Right ventricle myocardium inferior (tissue), 1 donor: Measurements from ENCODE around the gene ATG9B. TPM values are rescaled to one million over a fixed set of nuclear protein-coding genes. Genes with fewer than 3 reads are reported as not detected.
"Not testable (repeated sequence)": the region's sequence is repeated elsewhere in the genome, so short reads cannot be mapped to it uniquely, and the experiment has no call there.

Experiments used
- ATAC-seq: fragments of 200-7000 bp; cut with Tn5 transposase; one replicate; pipeline ENCODE4 v1.9.1; 2020; ENCODE audit warnings: mild to moderate bottlenecking, moderate library complexity
- DNase-seq: peaks from one replicate; pipeline ENCODE4 v3.0.0; 2021; ENCODE audit errors: missing footprints
- intact Hi-C: fragments of 100-400 bp; cut with DNase I; formaldehyde crosslinking; loops from one replicate; pipeline ENCODE4 v1.11.0; 2022
- total RNA-seq: library from RNA; stranded (reverse); fragmentation: NEBNext Ultra II Directional; extraction: Animal tissue kit (Norgen Biotek cat#: 25700); gene quantifications from one replicate; pipeline ENCODE4 v1.2.1, GENCODE V29; 2021
- donor health status: DM: no; HTN: yes; CAD: no; lungs with severe emphysema.

The ATG9B gene
- total RNA-seq, 1 donor from 2014 or later, result not detected

DNA sequence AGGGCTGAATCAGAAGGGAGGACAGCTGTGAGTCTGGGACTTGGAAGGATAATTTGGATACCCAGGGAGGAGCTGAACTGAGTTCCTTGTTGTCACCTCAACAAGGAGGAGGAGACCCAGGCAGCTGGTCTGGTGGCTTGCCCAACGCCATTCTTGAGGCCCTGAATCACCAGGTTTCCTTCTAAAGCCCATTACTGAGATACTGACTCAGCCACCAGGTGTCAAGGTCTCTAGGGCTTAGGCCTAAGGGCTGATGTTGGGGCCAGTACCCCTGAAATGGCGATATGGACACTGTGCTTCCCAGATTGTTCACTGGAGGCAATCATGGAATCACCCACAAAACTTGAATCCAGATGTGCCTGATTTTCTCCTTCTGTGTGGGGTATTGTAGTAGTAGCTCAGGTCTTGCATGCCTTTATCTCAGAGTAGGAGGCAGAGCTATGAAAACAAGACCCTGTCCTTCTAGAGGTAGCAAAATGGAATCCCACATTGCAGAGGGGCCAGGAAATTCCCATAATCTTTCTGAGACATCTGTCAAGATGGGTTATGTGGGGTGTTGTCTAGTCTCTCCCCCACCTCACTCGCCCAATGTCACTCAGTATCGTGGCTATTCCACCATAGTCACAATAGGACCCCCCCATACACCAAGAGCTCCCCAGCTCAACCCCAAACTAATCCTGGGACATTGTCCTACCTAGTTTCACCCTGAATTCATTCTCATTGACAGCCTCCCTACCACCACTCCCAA is 1.8 kb upstream of the ATG9B start:
- intact Hi-C loops, result no loop called here
- ATAC-seq, result no peak
- peak; percentile 1 for DNase-seq

DNA sequence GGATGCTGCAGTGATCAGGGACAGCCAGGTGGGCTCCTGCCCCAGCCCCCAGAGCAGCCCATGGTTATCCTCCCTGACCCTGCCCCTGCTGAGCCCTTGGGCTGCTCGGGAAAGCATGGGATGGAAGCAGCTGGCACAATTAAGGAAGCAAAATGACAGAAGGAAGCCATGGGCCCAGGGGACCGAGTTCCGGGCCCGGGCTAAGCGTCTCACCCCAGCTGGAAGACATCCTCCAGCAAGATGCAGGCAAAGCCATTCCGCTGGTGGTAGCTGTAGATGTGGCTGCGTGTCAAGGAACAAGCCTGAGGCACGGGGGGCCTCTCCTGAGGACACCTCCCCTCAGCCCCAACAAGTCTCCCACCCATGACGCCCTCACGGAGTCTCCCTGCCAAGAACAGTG is 1.1 kb downstream of the ATG9B start:
- DNase-seq (peak; percentile 31), ATAC-seq (no peak)
- intact Hi-C loops, result no loop called here

GRCh38 chr7:151020231-151020630 is 4.1 kb downstream of the ATG9B start:
- intact Hi-C loops, result no loop called here
- no peak for ATAC-seq
- DNase-seq, result peak; percentile 49

DNA sequence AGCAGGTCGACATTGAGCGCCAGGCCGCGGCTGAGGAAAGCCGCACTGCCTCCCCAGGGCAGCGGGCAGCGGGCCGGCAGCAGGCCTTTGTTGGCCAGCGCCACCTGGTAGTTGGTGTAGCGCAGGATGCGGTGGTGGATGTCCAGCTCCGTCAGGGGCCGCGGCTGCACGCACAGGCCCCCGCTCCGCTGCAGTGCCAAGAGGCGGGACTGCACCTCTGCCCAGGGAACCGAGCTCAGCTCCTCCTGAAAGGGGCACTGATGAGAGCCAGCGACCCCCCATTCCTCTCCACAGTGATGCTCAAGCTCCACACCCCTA is 5.2 kb downstream of the ATG9B start:
- intact Hi-C loops, result no loop called here
- DNase-seq (peak; percentile 40), ATAC-seq (no peak)

DNA sequence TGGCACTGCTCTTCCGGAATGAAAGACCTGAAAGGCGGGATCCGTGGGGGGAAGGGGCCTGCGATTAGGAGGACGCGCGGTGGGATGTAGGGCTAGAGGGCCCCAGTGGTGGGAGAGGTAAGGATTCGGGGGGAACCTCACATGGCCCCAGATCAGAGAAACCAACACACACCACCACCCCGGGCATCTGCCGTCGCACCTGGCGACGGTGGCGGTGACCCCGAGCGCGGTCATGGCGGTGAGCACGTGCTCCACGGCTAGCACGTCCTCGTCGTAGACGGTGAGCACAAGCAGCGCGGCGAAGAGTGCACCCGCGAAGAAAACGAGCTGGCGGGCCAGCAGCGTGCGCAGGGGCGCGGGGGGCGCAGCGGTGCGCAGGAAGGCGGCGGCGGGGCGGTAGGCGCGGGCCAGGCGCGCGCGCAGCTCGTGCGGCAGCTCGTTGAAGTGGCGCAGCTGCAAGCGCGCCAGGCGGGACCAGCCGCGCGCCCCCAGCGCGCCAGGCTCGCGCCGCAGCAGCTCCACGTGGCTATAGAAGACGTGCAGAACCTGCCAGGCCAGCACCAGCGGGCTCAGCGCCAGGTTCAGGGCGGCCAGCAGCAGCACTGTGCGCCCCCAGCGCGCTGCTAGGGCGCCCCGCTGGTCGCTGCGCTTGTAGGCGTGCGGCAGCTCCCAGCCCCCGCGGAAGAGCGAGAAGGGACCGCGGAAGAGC is 5.7 kb downstream of the ATG9B start:
- no peak for DNase-seq
- intact Hi-C loops, result no loop called here
- peak; percentile 12 for ATAC-seq

- peak; percentile 68 for ATAC-seq
- intact Hi-C loops, result no loop called here
- DNase-seq, result peak; percentile 84
These were observed 6.3 kb downstream of the ATG9B start for GRCh38 chr7:151017953-151018420.

GRCh38 chr7:151017370-151017952 is 6.8 kb downstream of the ATG9B start:
- DNase-seq (peak; percentile 63), ATAC-seq (no peak)
- intact Hi-C loops, result no loop called here

DNA sequence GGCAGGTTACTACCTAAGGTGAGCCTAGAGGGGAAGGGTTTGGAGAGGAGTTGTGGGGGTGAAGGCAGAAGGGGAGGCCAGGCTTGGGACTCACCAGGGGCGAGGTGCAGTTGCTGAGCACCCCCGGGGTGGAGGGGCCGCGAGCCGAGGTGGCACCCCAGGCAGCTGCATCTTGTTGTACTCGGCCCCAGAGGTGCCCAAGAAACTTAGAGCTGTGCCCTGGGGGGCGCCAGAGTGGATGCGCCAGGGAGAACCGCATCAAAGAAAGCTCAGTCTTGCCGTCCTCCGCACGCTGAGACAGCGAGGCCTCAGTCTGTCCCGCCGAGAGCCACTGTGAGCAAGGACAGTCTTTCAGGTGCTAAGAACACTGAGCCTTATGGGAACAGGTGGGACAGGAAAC is 7.4 kb downstream of the ATG9B start:
- DNase-seq, result peak; percentile 13
- no peak for ATAC-seq
- intact Hi-C loops, result no loop called here

GRCh38 chr7:151016505-151016904 is 7.8 kb downstream of the ATG9B start:
- ATAC-seq (no peak), DNase-seq (peak; percentile 48)
- intact Hi-C loops, result no loop called here

GRCh38 chr7:151015967-151016366 is 8.3 kb downstream of the ATG9B start:
- peak; percentile 46 for DNase-seq
- intact Hi-C loops, result no loop called here
- ATAC-seq, result no peak

- DNase-seq, result peak; percentile 43
- ATAC-seq, result no peak
- intact Hi-C loops, result no loop called here
These were observed 9.3 kb downstream of the ATG9B start for GRCh38 chr7:151014950-151015349.

DNA sequence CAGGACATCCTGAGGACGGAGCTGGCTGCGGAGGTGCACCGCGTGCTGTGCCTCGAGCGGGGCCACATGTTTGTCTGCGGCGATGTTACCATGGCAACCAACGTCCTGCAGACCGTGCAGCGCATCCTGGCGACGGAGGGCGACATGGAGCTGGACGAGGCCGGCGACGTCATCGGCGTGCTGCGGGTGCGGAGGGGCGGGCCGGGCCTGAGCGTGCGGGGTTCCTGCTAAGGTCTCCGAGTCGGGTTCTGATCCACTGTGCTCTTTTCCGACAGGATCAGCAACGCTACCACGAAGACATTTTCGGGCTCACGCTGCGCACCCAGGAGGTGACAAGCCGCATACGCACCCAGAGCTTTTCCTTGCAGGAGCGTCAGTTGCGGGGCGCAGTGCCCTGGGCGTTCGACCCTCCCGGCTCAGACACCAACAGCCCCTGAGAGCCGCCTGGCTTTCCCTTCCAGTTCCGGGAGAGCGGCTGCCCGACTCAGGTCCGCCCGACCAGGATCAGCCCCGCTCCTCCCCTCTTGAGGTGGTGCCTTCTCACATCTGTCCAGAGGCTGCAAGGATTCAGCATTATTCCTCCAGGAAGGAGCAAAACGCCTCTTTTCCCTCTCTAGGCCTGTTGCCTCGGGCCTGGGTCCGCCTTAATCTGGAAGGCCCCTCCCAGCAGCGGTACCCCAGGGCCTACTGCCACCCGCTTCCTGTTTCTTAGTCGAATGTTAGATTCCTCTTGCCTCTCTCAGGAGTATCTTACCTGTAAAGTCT is 10.4 kb downstream of the ATG9B start:
- intact Hi-C loops, result no loop called here
- DNase-seq (peak; percentile 91), ATAC-seq (peak; percentile 29)

DNA sequence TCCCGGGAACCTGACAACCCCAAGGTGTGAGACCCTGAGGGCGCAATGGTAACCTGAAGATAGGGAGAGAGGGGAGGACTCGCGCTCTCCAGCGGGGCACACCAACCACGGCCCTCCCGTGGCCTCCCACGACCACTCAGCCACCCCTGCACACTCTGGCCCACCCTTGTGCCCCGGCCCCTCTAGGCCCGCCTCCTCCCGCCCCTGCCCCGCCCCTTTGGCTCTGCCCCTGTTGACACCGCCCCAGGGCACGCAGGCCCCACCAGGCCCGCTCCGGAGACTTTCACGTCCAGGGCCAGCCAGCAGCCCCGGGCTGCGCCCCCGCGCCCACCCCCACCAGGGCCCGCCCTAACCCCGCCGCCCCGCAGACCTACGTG is 10.9 kb downstream of the ATG9B start:
- DNase-seq (no peak), ATAC-seq (peak; percentile 19)
- intact Hi-C loops, result no loop called here

DNA sequence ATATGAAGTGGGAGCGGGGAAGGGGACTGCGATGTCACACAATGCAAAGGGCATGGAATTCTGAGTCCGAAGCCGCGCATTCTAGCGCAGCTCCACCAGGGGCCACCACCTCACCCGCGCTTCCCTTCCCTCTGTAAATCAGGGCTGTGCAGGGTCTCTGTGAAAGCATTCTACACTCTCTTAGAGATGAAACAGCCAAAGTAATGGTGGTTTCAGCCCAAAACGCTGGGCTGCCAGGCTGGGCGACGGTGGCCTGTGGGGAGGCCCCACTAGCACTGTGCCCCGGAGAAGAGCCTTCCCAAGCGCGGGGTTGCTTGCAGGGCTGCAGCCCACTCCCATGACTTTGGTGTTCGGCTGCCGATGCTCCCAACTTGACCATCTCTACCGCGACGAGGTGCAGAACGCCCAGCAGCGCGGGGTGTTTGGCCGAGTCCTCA is 11.4 kb downstream of the ATG9B start:
- intact Hi-C loops, result no loop called here
- DNase-seq (peak; percentile 58), ATAC-seq (no peak)

DNA sequence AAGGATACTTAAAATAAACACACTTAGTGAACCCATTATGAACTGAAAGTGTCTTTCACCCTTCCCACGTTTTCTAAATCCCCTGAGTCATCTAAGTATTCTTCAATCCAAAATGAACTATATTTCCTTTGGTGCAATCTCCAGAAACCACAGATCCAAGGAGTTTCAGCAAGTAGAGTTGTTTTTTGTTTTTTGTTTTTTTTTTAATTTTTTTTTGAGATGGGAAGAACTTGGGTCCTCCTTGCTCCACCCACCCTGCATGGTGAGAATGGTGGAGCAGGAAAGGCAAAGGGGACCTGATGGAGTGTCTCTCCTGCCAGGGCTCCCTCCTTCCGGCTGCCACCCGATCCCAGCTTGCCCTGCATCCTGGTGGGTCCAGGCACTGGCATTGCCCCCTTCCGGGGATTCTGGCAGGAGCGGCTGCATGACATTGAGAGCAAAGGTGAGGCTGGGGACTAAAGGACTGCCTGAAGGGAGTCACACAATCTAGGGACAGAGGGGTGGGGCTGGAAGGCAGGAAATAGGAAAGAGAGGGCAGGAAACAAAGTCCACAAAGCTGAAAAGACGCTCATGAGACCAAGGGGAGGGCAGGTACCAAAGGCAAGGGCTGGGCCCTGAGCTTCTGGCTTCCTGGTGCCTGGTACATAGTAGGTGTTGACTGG is 12.1 kb downstream of the ATG9B start:
- intact Hi-C loops, result no loop called here
- no peak for ATAC-seq
- DNase-seq, result peak; percentile 30

- intact Hi-C loops, ATAC-seq: not testable (repeated sequence)
- DNase-seq, result peak; percentile 20
These were observed 12.7 kb downstream of the ATG9B start for GRCh38 chr7:151011616-151012015.

DNA sequence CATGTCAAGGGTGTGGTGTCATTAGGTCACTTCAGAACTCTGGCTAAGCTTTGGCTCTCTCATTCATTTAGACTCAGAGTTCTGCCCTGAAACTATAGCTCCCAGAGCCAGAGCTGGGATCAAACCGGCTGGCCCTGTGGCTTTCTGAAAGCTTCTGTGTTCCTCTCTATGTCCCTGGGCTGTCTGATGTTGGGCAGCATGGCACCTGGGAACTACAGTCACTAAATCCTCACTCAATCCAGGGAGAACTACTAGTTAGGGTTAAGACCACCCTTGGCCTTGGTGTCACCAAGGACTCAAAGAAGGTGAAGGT is 13.2 kb downstream of the ATG9B start:
- no peak for ATAC-seq

DNA sequence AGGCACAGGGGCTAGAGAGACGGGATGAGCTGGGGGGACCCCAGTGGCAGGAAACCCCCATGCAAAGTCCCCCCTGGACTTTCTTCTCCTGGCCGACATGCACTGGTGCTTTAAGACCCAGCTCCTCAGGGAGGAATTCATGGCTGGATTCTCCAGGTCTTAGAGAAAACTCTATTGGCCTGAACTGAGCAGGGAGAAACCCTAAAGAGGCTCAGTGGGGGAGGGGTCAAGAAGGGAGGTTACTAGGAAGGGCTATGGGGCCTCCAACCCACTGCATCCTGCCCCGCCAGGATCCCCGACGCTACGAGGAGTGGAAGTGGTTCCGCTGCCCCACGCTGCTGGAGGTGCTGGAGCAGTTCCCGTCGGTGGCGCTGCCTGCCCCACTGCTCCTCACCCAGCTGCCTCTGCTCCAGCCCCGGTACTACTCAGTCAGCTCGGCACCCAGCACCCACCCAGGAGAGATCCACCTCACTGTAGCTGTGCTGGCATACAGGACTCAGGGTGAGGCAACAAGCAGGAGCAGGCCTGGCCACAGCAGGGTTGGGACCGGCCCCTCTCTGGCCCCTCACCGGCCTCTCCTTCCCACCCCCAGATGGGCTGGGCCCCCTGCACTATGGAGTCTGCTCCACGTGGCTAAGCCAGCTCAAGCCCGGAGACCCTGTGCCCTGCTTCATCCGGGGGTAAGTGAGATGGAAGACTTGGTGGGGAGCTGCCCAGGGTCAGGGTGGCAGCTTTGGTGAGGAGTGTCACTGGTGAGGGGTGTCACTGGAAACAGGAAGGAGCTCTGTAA is 13.8 kb downstream of the ATG9B start:
- intact Hi-C loops, result no loop called here
- DNase-seq (peak; percentile 67), ATAC-seq (no peak)

More for the DNA sequence above, 13.2 kb downstream of the ATG9B start:
- intact Hi-C loops, result no loop called here
- peak; percentile 21 for DNase-seq
